ENCODE results near the gene GNPDA2. TPM values are rescaled to one million over a fixed set of nuclear protein-coding genes. Genes with fewer than 3 reads are reported as not detected.

GNPDA2 gene
- total and polyA plus RNA-seq, 9 of the 15 experiments (the other 6 are each of a cell fraction or from before 2014, with no cell fraction given), result 10.6 to 20.4 (median 13.0) TPM

GRCh38 chr4:44740201-44740600, 13.8 kb upstream of the GNPDA2 start (continued):
- TF ChIP-seq, protein P1, sequence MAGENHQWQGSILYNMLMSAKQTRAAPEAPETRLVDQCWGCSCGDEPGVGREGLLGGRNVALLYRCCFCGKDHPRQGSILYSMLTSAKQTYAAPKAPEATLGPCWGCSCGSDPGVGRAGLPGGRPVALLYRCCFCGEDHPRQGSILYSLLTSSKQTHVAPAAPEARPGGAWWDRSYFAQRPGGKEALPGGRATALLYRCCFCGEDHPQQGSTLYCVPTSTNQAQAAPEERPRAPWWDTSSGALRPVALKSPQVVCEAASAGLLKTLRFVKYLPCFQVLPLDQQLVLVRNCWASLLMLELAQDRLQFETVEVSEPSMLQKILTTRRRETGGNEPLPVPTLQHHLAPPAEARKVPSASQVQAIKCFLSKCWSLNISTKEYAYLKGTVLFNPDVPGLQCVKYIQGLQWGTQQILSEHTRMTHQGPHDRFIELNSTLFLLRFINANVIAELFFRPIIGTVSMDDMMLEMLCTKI (IDR thresholded peaks at IDR 0.05; ENCODE audit: partially characterized antibody), result no peak
- TF ChIP-seq, protein P2, sequence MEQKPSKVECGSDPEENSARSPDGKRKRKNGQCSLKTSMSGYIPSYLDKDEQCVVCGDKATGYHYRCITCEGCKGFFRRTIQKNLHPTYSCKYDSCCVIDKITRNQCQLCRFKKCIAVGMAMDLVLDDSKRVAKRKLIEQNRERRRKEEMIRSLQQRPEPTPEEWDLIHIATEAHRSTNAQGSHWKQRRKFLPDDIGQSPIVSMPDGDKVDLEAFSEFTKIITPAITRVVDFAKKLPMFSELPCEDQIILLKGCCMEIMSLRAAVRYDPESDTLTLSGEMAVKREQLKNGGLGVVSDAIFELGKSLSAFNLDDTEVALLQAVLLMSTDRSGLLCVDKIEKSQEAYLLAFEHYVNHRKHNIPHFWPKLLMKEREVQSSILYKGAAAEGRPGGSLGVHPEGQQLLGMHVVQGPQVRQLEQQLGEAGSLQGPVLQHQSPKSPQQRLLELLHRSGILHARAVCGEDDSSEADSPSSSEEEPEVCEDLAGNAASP (IDR thresholded peaks at IDR 0.05), result no peak

GRCh38 chr4:44738615-44739014, 12.3 kb upstream of the GNPDA2 start:
- FAIRE-seq, result no peak
- no peaks in the 10 kb centered on the region for H3K9me1 ChIP-seq (ENCODE audit: control insufficient read depth, insufficient read depth, low read length)
- ChIA-PET CTCF (ENCODE audit: low intra/inter-chr PET ratio) (no interaction called here), POLR2A (interaction anchor here (0.9 kb wide), 1 partner anchor 12 kb away, joined by 3 read pairs; the partner anchor contains the start of gene GNPDA2)
- no peak overlapping the region for H3K4me3 ChIP-seq
- no peak overlapping the region for H3K4me2 ChIP-seq (ENCODE audit: insufficient read depth, low read length)
- no peak for ATAC-seq
- no peaks in the 10 kb centered on the region for H3K36me3 ChIP-seq (ENCODE audit: control insufficient read depth, insufficient read depth, low read length)
- no peaks in the 10 kb centered on the region for H3K27me3 ChIP-seq (ENCODE audit: control insufficient read depth in 2 of 2, insufficient read depth in 2 of 2, low read length in 2 of 2)
- WGBS (ENCODE audit: insufficient coverage, low coverage, missing lambda C conversion rate), result 0% methylated on average over 2 of the region's 2 CpGs
- TF ChIP-seq ZNF644 (tag; IDR thresholded peaks at IDR 0.05; ENCODE audit: low read depth) (no peak), CTCF (IDR thresholded peaks at IDR 0.05 in 2 of 3, conservative IDR thresholded peaks at IDR 0.05 in 1 of 3; ENCODE audit: insufficient read depth in 2 of 3, low read depth in 1 of 3, low read length in 3 of 3) (0 out of 6 replicates have a peak, but pooled peaks of 1 of the 3 experiments have one; percentile 9)
- in situ Hi-C loops (cut with MboI), result no loop called here
- H2AFZ ChIP-seq (ENCODE audit: low read depth, low read length), result no peak overlapping the region
- DNase-seq (ENCODE audit: extremely low read depth in 1 of 4, low spot score in 3 of 4), result no peak
- H4K20me1 ChIP-seq (replicated peaks; ENCODE audit: control insufficient read depth, insufficient read depth, low read length), result no peaks in the 10 kb centered on the region
- H3K79me2 ChIP-seq (ENCODE audit: control insufficient read depth, insufficient read depth, low read length), result no peaks in the 10 kb centered on the region
- H3K27ac ChIP-seq (ENCODE audit: extremely low read depth, low read depth, low read length), result no peak overlapping the region
- no peak overlapping the region for H3K9ac ChIP-seq (ENCODE audit: insufficient read depth in 1 of 2, low read depth in 2 of 2, low read length in 2 of 2)
- BruUV-seq (replicated peaks), result no TSS peak
- intact Hi-C loops (cut with micrococcal nuclease), result no loop called here
- H3K4me1 ChIP-seq (replicated peaks in 1 of 2; ENCODE audit: control insufficient read depth in 2 of 2, insufficient read depth in 2 of 2, low read length in 2 of 2), result no peaks in the 10 kb centered on the region
- H3K9me3 ChIP-seq (replicated peaks; ENCODE audit: control insufficient read depth, insufficient read depth, low read depth, low read length), result no peaks in the 10 kb centered on the region

Data from K562 (cell line).